Measurements from ENCODE around the gene LARGE1. TPM values are rescaled to one million over a fixed set of nuclear protein-coding genes. Genes with fewer than 3 reads are reported as not detected.

LARGE1 gene
- total RNA-seq, 1 experiment from 2014 or later, result 30.7 TPM

DNA sequence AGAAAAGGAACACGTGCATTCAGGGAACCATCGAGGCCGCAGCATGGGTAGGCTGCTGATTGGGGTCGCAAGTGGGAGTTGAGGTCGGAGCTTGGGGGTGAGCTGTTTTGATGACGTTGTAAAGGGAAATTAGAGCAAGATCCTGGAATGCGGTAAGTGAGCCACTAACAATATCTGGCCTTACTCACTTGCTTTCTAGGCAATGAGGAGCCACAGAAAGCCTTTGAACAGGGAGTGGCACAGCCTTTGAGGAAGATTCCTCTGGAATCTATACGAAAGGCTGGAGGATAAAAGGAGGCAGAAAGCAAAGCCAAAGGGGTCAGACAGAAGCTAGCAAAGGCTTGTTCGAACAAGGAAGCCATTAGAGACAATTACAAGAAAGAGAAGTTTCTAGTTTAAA, 197.5 kb downstream of the LARGE1 start:
- Histone ChIP-seq H3K4me3 (ENCODE audit: insufficient read depth, low read depth, low read length) (no peak overlapping the region), H3K27me3 (ENCODE audit: control insufficient read depth, insufficient read depth, low read length) (no peaks in the 10 kb centered on the region), H3K36me3 (replicated peaks; ENCODE audit: control insufficient read depth, insufficient read depth, low read length) (no peaks in the 10 kb centered on the region)
- DNase-seq, result no peak

GRCh38 chr22:33720166-33720878, 200.0 kb downstream of the LARGE1 start:
- no peak overlapping the region for H3K4me3 ChIP-seq (ENCODE audit: insufficient read depth, low read depth, low read length)
- no peaks in the 10 kb centered on the region for H3K27me3 ChIP-seq (ENCODE audit: control insufficient read depth, insufficient read depth, low read length)
- DNase-seq, result no peak
- no peaks in the 10 kb centered on the region for H3K36me3 ChIP-seq (replicated peaks; ENCODE audit: control insufficient read depth, insufficient read depth, low read length)

DNA sequence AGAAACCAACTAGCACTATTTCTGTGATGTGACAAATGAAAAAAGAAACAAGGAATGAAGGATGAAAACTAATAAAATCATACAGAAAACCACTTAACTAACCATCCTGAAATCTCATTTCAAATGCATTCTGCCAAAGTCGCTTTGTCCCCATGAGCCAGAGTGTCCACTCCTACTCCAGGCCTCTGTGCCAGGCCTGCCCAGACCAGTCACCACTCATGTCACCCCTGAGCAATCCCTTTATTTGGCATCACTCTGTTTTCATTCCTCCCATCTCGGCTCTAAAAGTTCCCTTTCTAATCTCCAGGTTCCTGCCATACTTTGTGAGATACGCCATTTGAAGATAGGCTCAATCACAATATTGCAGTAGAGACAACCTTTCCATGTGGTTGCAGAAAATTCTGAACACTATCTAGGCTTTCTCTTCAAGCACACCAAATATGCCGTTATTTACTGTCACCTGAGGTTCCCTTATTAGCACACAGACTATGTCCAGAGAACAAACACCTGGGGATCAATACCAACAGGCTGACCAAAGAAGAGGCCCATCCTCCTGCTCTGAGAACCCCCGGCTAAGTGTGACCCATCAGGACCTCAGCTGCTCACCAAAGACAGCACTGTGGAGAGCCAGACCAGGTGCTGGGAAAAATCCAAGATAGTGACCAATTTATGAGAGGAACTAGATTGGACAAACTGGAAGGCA, 202.4 kb downstream of the LARGE1 start:
- H3K27me3 ChIP-seq (ENCODE audit: control insufficient read depth, insufficient read depth, low read length), result no peaks in the 10 kb centered on the region
- no peak overlapping the region for H3K4me3 ChIP-seq (ENCODE audit: insufficient read depth, low read depth, low read length)
- DNase-seq, result no peak
- no peaks in the 10 kb centered on the region for H3K36me3 ChIP-seq (replicated peaks; ENCODE audit: control insufficient read depth, insufficient read depth, low read length)

DNA sequence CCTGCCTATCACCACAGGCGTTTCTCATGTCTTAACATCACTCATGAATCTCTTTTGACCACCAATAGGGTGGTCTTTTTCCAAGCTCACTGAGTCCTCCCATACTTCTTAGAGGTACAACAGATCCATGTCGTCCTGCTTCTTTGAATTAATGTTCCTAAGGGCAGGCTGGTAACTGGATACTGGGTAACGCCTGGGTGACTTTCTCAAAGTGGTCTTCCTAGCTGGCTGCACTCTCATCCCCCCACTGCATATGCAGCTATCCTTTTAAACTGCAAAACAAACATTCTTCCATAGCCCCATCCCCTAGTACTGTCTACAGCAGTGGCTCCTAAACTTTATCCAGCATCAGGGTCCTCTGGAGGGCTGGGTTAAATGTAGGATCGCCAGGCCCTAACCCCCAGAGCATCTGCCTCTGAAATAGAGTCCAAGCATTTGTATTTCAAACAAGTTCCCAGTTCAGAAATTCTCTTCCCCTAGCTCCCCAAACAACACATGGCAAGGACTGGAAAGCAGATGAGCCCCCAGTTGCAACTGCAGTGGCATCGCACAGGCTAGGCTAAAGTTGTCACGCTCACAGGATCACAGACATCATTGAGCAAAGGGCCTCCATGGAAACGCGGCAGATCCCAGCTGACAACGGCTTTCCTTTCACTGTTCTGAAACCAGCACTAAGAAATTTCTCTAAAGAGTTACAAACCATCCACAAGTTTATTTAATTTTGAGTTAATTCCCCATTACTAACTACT, 204.9 kb downstream of the LARGE1 start:
- H3K4me3 ChIP-seq (ENCODE audit: insufficient read depth, low read depth, low read length), result no peak overlapping the region
- no peaks in the 10 kb centered on the region for H3K27me3 ChIP-seq (ENCODE audit: control insufficient read depth, insufficient read depth, low read length)
- H3K36me3 ChIP-seq (replicated peaks; ENCODE audit: control insufficient read depth, insufficient read depth, low read length), result no peaks in the 10 kb centered on the region
- no peak for DNase-seq

DNA sequence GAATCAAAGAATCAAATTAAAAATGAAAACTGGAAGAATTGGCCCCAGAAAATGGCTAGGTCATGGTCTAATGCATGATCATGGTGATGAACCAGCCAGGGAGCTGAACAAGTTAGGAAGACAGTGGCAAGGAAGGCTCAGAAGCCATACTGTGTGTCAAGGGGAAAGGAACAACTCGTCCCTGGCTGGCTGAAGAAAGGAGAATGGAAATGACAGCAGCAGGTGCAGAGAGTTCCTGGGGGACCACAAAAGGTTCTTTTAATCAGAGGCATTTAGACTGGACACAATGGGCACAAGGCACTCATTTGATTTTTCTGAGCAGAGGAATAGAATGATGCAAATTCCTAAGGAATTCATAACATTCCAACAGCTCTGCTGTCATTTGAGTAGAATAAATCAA, 209.9 kb downstream of the LARGE1 start:
- Histone ChIP-seq H3K4me3 (ENCODE audit: insufficient read depth, low read depth, low read length) (no peak overlapping the region), H3K36me3 (replicated peaks; ENCODE audit: control insufficient read depth, insufficient read depth, low read length) (no peaks in the 10 kb centered on the region), H3K27me3 (ENCODE audit: control insufficient read depth, insufficient read depth, low read length) (no peaks in the 10 kb centered on the region)
- DNase-seq, result no peak

- DNase-seq, result no peak
- no peak overlapping the region for H3K4me3 ChIP-seq (ENCODE audit: insufficient read depth, low read depth, low read length)
- H3K27me3 ChIP-seq (ENCODE audit: control insufficient read depth, insufficient read depth, low read length), result no peaks in the 10 kb centered on the region
- H3K36me3 ChIP-seq (replicated peaks; ENCODE audit: control insufficient read depth, insufficient read depth, low read length), result no peaks in the 10 kb centered on the region; the same call in 1 of the 2 replicates
Observed at GRCh38 chr22:33707581-33707980, 212.7 kb downstream of the LARGE1 start.

- Histone ChIP-seq H3K36me3 (replicated peaks; ENCODE audit: control insufficient read depth, insufficient read depth, low read length) (no peaks in the 10 kb centered on the region; the same call in 1 of the 2 replicates), H3K4me3 (ENCODE audit: insufficient read depth, low read depth, low read length) (no peak overlapping the region), H3K27me3 (ENCODE audit: control insufficient read depth, insufficient read depth, low read length) (no peaks in the 10 kb centered on the region)
- peak; percentile 48 for DNase-seq
Observed at GRCh38 chr22:33706100-33706499, 214.2 kb downstream of the LARGE1 start.

- Histone ChIP-seq H3K27me3 (ENCODE audit: control insufficient read depth, insufficient read depth, low read length) (no peaks in the 10 kb centered on the region), H3K4me3 (ENCODE audit: insufficient read depth, low read depth, low read length) (no peak overlapping the region), H3K36me3 (replicated peaks; ENCODE audit: control insufficient read depth, insufficient read depth, low read length) (no peaks in the 10 kb centered on the region; the same call in 1 of the 2 replicates)
- no peak for DNase-seq
Observed at GRCh38 chr22:33699176-33699575, 221.1 kb downstream of the LARGE1 start.

- no peak for DNase-seq
- Histone ChIP-seq H3K36me3 (replicated peaks; ENCODE audit: control insufficient read depth, insufficient read depth, low read length) (no peaks in the 10 kb centered on the region), H3K4me3 (ENCODE audit: insufficient read depth, low read depth, low read length) (no peak overlapping the region), H3K27me3 (ENCODE audit: control insufficient read depth, insufficient read depth, low read length) (no peaks in the 10 kb centered on the region)
Observed at GRCh38 chr22:33697640-33698039, 222.6 kb downstream of the LARGE1 start.

- Histone ChIP-seq H3K36me3 (replicated peaks; ENCODE audit: control insufficient read depth, insufficient read depth, low read length) (no peaks in the 10 kb centered on the region), H3K4me3 (ENCODE audit: insufficient read depth, low read depth, low read length) (no peak overlapping the region), H3K27me3 (ENCODE audit: control insufficient read depth, insufficient read depth, low read length) (no peaks in the 10 kb centered on the region)
- DNase-seq, result no peak
Observed at GRCh38 chr22:33691057-33691630, 229.1 kb downstream of the LARGE1 start.

DNA sequence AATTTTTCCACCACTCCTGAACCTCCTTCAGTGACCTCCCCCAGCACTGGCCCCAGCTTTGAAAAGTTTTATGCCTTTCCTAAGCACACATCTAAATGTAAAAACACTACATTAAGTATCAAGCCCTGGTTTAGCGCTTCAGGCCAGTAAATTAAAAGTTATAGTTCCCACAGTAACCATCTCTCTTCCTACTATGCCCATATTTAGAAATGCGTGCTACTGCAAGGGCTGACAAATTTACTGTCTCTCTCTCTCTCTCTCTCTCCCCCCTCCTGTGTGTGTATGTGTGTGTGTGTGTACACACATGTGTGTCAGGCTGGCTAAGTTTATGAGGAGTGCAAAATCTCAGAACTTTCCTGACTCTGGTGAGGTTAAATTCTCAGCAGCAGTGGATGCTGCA, 231.4 kb downstream of the LARGE1 start:
- Histone ChIP-seq H3K27me3 (ENCODE audit: control insufficient read depth, insufficient read depth, low read length) (no peaks in the 10 kb centered on the region), H3K36me3 (replicated peaks; ENCODE audit: control insufficient read depth, insufficient read depth, low read length) (no peaks in the 10 kb centered on the region; the same call in 1 of the 2 replicates), H3K4me3 (ENCODE audit: insufficient read depth, low read depth, low read length) (no peak overlapping the region)
- no peak for DNase-seq

DNA sequence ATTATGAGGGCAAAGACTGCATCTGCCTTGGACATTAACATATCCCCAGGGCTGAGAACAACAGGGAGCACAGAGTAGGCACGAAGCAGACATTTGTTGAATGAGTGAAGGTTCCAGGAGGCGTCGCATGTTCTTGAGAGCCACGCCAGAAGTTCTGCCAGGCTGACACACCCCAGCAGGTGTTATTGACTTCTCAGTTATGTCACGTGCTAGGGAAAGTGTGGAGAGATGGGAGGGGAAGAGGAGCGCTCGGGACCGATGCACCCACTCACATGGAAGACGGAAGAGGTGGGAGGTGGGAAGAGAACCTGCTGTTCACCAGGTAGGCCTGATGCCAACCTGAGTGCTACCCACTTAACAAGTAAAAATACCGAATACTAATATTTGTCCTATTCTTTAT, 232.8 kb downstream of the LARGE1 start:
- H3K4me3 ChIP-seq (ENCODE audit: insufficient read depth, low read depth, low read length), result no peak overlapping the region
- no peaks in the 10 kb centered on the region; the same call in 1 of the 2 replicates for H3K36me3 ChIP-seq (replicated peaks; ENCODE audit: control insufficient read depth, insufficient read depth, low read length)
- DNase-seq, result no peak
- H3K27me3 ChIP-seq (ENCODE audit: control insufficient read depth, insufficient read depth, low read length), result no peaks in the 10 kb centered on the region

GRCh38 chr22:33684087-33684486, 236.2 kb downstream of the LARGE1 start:
- H3K4me3 ChIP-seq (ENCODE audit: insufficient read depth, low read depth, low read length), result no peak overlapping the region
- no peak for DNase-seq

GRCh38 chr22:33682927-33683326, 237.3 kb downstream of the LARGE1 start:
- H3K27me3 ChIP-seq (ENCODE audit: control insufficient read depth, insufficient read depth, low read length), result no peaks in the 10 kb centered on the region
- no peak overlapping the region for H3K4me3 ChIP-seq (ENCODE audit: insufficient read depth, low read depth, low read length)
- no peak for DNase-seq
- H3K36me3 ChIP-seq (replicated peaks; ENCODE audit: control insufficient read depth, insufficient read depth, low read length), result no peaks in the 10 kb centered on the region; the same call in 1 of the 2 replicates

More at GRCh38 chr22:33684087-33684486, 236.2 kb downstream of the LARGE1 start:
- no peaks in the 10 kb centered on the region; the same call in 1 of the 2 replicates for H3K36me3 ChIP-seq (replicated peaks; ENCODE audit: control insufficient read depth, insufficient read depth, low read length)
- no peaks in the 10 kb centered on the region for H3K27me3 ChIP-seq (ENCODE audit: control insufficient read depth, insufficient read depth, low read length)

Measured in H7 (cell line).